Measurements from ENCODE around the gene ELMO3. TPM values are rescaled to one million over a fixed set of nuclear protein-coding genes. Genes with fewer than 3 reads are reported as not detected.

Gene ELMO3
- total RNA-seq, 1 experiment from 2014 or later = 45.8 TPM

- intact Hi-C loops (cut with micrococcal nuclease) = no loop called here
- ChIA-PET POLR2A (no interaction called here), RAD21 (ENCODE audit: low non-redundant PET in 1 of 2, low total read pairs in 2 of 2, uncharacterized antibody in 2 of 2, unreplicated experiment in 2 of 2) (no interaction called here), CTCF (no interaction called here)
- no peak overlapping the region for H3K4me3 ChIP-seq (replicated peaks in 1 of 2; ENCODE audit: low read depth in 1 of 2, low read length in 2 of 2)
- TF ChIP-seq TCF7L2 (IDR thresholded peaks at IDR 0.05; ENCODE audit: borderline replicate concordance, extremely low read depth, insufficient read depth, insufficient read length) (no peak), EGR1 (IDR thresholded peaks at IDR 0.05; ENCODE audit: low read depth) (no peak), CBX3 (IDR thresholded peaks at IDR 0.05; ENCODE audit: low read depth) (no peak), EZH2phosphoT487 (IDR thresholded peaks at IDR 0.05; ENCODE audit: borderline replicate concordance) (no peak), ATF3 (IDR thresholded peaks at IDR 0.05) (no peak), SP1 (IDR thresholded peaks at IDR 0.05; ENCODE audit: low read depth) (no peak), CEBPB (IDR thresholded peaks at IDR 0.05; ENCODE audit: low read depth) (no peak), POLR2AphosphoS5 (IDR thresholded peaks at IDR 0.05; ENCODE audit: low read depth, low read length) (no peak), POLR2A (IDR thresholded peaks at IDR 0.05; ENCODE audit: borderline replicate concordance, extremely low read depth, insufficient read depth, insufficient read length) (no peak), FOSL1 (IDR thresholded peaks at IDR 0.05; ENCODE audit: low read depth) (no peak), RAD21 (IDR thresholded peaks at IDR 0.05; ENCODE audit: low read depth) (no peak), YY1 (IDR thresholded peaks at IDR 0.05; ENCODE audit: extremely low read depth, insufficient replicate concordance, low read depth, low read length) (no peak), SIN3A (IDR thresholded peaks at IDR 0.05; ENCODE audit: low read depth) (no peak), SRF (IDR thresholded peaks at IDR 0.05; ENCODE audit: low read depth) (no peak), EZH2 (IDR thresholded peaks at IDR 0.05) (no peak)
- TF ChIP-seq, protein P1, sequence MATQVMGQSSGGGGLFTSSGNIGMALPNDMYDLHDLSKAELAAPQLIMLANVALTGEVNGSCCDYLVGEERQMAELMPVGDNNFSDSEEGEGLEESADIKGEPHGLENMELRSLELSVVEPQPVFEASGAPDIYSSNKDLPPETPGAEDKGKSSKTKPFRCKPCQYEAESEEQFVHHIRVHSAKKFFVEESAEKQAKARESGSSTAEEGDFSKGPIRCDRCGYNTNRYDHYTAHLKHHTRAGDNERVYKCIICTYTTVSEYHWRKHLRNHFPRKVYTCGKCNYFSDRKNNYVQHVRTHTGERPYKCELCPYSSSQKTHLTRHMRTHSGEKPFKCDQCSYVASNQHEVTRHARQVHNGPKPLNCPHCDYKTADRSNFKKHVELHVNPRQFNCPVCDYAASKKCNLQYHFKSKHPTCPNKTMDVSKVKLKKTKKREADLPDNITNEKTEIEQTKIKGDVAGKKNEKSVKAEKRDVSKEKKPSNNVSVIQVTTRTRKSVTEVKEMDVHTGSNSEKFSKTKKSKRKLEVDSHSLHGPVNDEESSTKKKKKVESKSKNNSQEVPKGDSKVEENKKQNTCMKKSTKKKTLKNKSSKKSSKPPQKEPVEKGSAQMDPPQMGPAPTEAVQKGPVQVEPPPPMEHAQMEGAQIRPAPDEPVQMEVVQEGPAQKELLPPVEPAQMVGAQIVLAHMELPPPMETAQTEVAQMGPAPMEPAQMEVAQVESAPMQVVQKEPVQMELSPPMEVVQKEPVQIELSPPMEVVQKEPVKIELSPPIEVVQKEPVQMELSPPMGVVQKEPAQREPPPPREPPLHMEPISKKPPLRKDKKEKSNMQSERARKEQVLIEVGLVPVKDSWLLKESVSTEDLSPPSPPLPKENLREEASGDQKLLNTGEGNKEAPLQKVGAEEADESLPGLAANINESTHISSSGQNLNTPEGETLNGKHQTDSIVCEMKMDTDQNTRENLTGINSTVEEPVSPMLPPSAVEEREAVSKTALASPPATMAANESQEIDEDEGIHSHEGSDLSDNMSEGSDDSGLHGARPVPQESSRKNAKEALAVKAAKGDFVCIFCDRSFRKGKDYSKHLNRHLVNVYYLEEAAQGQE (IDR thresholded peaks at IDR 0.05; ENCODE audit: low read depth) = no peak
- H3K9me3 ChIP-seq (ENCODE audit: control insufficient read depth in 1 of 2, insufficient read depth in 1 of 2, low read depth in 1 of 2, low read length in 2 of 2) = no peaks in the 10 kb centered on the region
- peaks cover 4 to 20% of the 10 kb centered on the region in 2 experiments for H3K4me1 ChIP-seq (ENCODE audit: control insufficient read depth in 1 of 2, insufficient read depth in 2 of 2, low read length in 2 of 2)
- H3K9me2 ChIP-seq (ENCODE audit: insufficient read depth) = no peaks in the 10 kb centered on the region
- BruUV-seq (replicated peaks) = no TSS peak
- no peak overlapping the region for H2AFZ ChIP-seq (ENCODE audit: low read depth, low read length, poor library complexity, severe bottlenecking)
- no peaks in the 10 kb centered on the region for H3K27me3 ChIP-seq (ENCODE audit: insufficient read depth, low read length)
- DNase-seq (ENCODE audit: low read depth, low spot score) (no peak), ATAC-seq (no peak)
- H4K20me1 ChIP-seq (ENCODE audit: insufficient read depth) = no peaks in the 10 kb centered on the region
- no peak overlapping the region for H3K27ac ChIP-seq (ENCODE audit: low read depth, low read length)
- H3K79me2 ChIP-seq (ENCODE audit: insufficient read depth, low read length) = no peaks in the 10 kb centered on the region
- H3K9ac ChIP-seq (ENCODE audit: low read length) = no peak overlapping the region
- no peaks in the 10 kb centered on the region; a peak in 1 of 4 replicates for H3K36me3 ChIP-seq (ENCODE audit: control insufficient read depth in 1 of 2, insufficient read depth in 2 of 2, low read length in 2 of 2)
- H3K4me2 ChIP-seq (ENCODE audit: low read length) = no peak overlapping the region
Measured at GRCh38 chr16:67252609-67253497, 53.9 kb downstream of the ELMO3 start.

Data from HCT116 (cell line).